ENCODE data around the gene SSBP3. TPM values are rescaled to one million over a fixed set of nuclear protein-coding genes. Genes with fewer than 3 reads are reported as not detected.

SSBP3 gene
- total and polyA plus RNA-seq, 2 experiments from 2014 or later = 47.4 to 68.6 TPM

GRCh38 chr1:54364582-54364981 is 41.6 kb downstream of the SSBP3 start (continued):
- TF ChIP-seq ZNF462 (CRISPR knock-in tag; IDR thresholded peaks at IDR 0.05) (no peak), NANOG (IDR thresholded peaks at IDR 0.05; ENCODE audit: borderline replicate concordance) (no peak)

- H3K9me3 Mint-ChIP-seq = no peaks in the 10 kb centered on the region
- peak overlapping the region; percentile 16; the same call in 1 of the 3 replicates for H3K4me3 Mint-ChIP-seq
- H3K79me2 ChIP-seq (replicated peaks; ENCODE audit: insufficient read depth) = peaks cover 100% of the 10 kb centered on the region
- DNase-seq (ENCODE audit: low spot score) = no peak
- H3F3A ChIP-seq (replicated peaks; ENCODE audit: low read depth) = peaks cover 9% of the 10 kb centered on the region; the same call in 1 of the 2 replicates
- 0 out of 2 replicates have a peak overlapping the region, but pooled peaks have one; percentile 62 for H3K27ac ChIP-seq (ENCODE audit: low read depth)
- peaks cover 81% of the 10 kb centered on the region for H3K4me1 Mint-ChIP-seq
- no peak for TF ChIP-seq ETS1 (IDR thresholded peaks at IDR 0.05)
- TF ChIP-seq ZNF462 (CRISPR knock-in tag; IDR thresholded peaks at IDR 0.05) = no peak
- no peak for TF ChIP-seq CREB1 (CRISPR knock-in tag; IDR thresholded peaks at IDR 0.05; ENCODE audit: low read depth)
- TF ChIP-seq POLR2AphosphoS5 (IDR thresholded peaks at IDR 0.05; ENCODE audit: low read depth) = no peak
- no peaks in the 10 kb centered on the region for H3K36me3 ChIP-seq (ENCODE audit: insufficient read depth)
- H3K9me2 ChIP-seq (ENCODE audit: insufficient read depth) = no peaks in the 10 kb centered on the region
- 0 out of 2 replicates have a peak overlapping the region, but pooled peaks have one; percentile 31 for H3K4me3 ChIP-seq
- H3K27me3 Mint-ChIP-seq (ENCODE audit: insufficient read depth, low read depth, poor library complexity) = peaks cover 19% of the 10 kb centered on the region
- peak overlapping the region; percentile 64; the same call in 1 of the 2 replicates for H3K27ac Mint-ChIP-seq
- H3K4me1 ChIP-seq (ENCODE audit: insufficient read depth) = peaks cover 83% of the 10 kb centered on the region
- peaks cover 48% of the 10 kb centered on the region for H4K20me1 ChIP-seq (replicated peaks; ENCODE audit: insufficient read depth)
- ATAC-seq = no peak
- H3K36me3 Mint-ChIP-seq (ENCODE audit: low read depth) = peaks cover 3% of the 10 kb centered on the region; the same call in 1 of the 3 replicates
- no peaks in the 10 kb centered on the region for H3K27me3 ChIP-seq (ENCODE audit: insufficient read depth)
- peak overlapping the region; percentile 57 for H3K4me2 ChIP-seq
- no peak overlapping the region for H2AFZ ChIP-seq
Measured at GRCh38 chr1:54363925-54364324, 42.3 kb downstream of the SSBP3 start.
